ENCODE data around the gene ANTKMT.

Gene ANTKMT

GRCh38 chr16:694863-695354 is 26.0 kb upstream of the ANTKMT start:
- no peak for ATAC-seq

GRCh38 chr16:695355-696089 is 25.4 kb upstream of the ANTKMT start:
- no peak for ATAC-seq
- no peak for TF ChIP-seq ZNF565 (CRISPR knock-in tag; conservative IDR thresholded peaks at IDR 0.05; ENCODE audit: low read depth)

More at GRCh38 chr16:694863-695354, 26.0 kb upstream of the ANTKMT start:
- TF ChIP-seq ZNF8 (CRISPR knock-in tag; IDR thresholded peaks at IDR 0.05), result no peak
- no peak for TF ChIP-seq BACH2 (CRISPR knock-in tag; IDR thresholded peaks at IDR 0.05; ENCODE audit: borderline replicate concordance)
- no peak for TF ChIP-seq ZNF565 (CRISPR knock-in tag; conservative IDR thresholded peaks at IDR 0.05; ENCODE audit: low read depth)
- no peak for TF ChIP-seq ISL1 (CRISPR knock-in tag; IDR thresholded peaks at IDR 0.05)
- no peak for TF ChIP-seq PPARA (CRISPR knock-in tag; IDR thresholded peaks at IDR 0.05; ENCODE audit: borderline replicate concordance)
- no peak for TF ChIP-seq ZNF70 (CRISPR knock-in tag; IDR thresholded peaks at IDR 0.05)
- TF ChIP-seq GLIS3 (CRISPR knock-in tag; IDR thresholded peaks at IDR 0.05), result no peak
- TF ChIP-seq POU6F1 (CRISPR knock-in tag; IDR thresholded peaks at IDR 0.05; ENCODE audit: borderline replicate concordance, low read depth), result no peak
- no peak for TF ChIP-seq PATZ1 (CRISPR knock-in tag; IDR thresholded peaks at IDR 0.05; ENCODE audit: borderline replicate concordance)
- TF ChIP-seq RARB (CRISPR knock-in tag; IDR thresholded peaks at IDR 0.05), result no peak
- no peak for TF ChIP-seq TOX (CRISPR knock-in tag; IDR thresholded peaks at IDR 0.05; ENCODE audit: borderline replicate concordance)
- TF ChIP-seq OSR1 (CRISPR knock-in tag; IDR thresholded peaks at IDR 0.05), result no peak
- no peak for TF ChIP-seq TSHZ2 (CRISPR knock-in tag; IDR thresholded peaks at IDR 0.05)
- TF ChIP-seq ZFP3 (CRISPR knock-in tag; IDR thresholded peaks at IDR 0.05), result no peak
- no peak for TF ChIP-seq CSRNP3 (CRISPR knock-in tag; IDR thresholded peaks at IDR 0.05)
- no peak for TF ChIP-seq ARNTL (CRISPR knock-in tag; IDR thresholded peaks at IDR 0.05; ENCODE audit: borderline replicate concordance, low read depth)
- TF ChIP-seq ZFP30 (CRISPR knock-in tag; IDR thresholded peaks at IDR 0.05), result no peak
- TF ChIP-seq ZC3H10 (CRISPR knock-in tag; IDR thresholded peaks at IDR 0.05), result no peak

GRCh38 chr16:698911-699671 is 21.9 kb upstream of the ANTKMT start:
- ATAC-seq, result no peak
- TF ChIP-seq POU6F1 (CRISPR knock-in tag; IDR thresholded peaks at IDR 0.05; ENCODE audit: borderline replicate concordance, low read depth) (no peak), ZNF70 (CRISPR knock-in tag; IDR thresholded peaks at IDR 0.05) (no peak), CSRNP3 (CRISPR knock-in tag; IDR thresholded peaks at IDR 0.05) (no peak), ARNTL (CRISPR knock-in tag; IDR thresholded peaks at IDR 0.05; ENCODE audit: borderline replicate concordance, low read depth) (no peak), PPARA (CRISPR knock-in tag; IDR thresholded peaks at IDR 0.05; ENCODE audit: borderline replicate concordance) (no peak), ZC3H10 (CRISPR knock-in tag; IDR thresholded peaks at IDR 0.05) (no peak), ZNF8 (CRISPR knock-in tag; IDR thresholded peaks at IDR 0.05) (no peak), GLIS3 (CRISPR knock-in tag; IDR thresholded peaks at IDR 0.05) (no peak), TSHZ2 (CRISPR knock-in tag; IDR thresholded peaks at IDR 0.05) (no peak), ISL1 (CRISPR knock-in tag; IDR thresholded peaks at IDR 0.05) (no peak), OSR1 (CRISPR knock-in tag; IDR thresholded peaks at IDR 0.05) (no peak)
